ENCODE data around the gene CNPY1. TPM values are rescaled to one million over a fixed set of nuclear protein-coding genes. Genes with fewer than 3 reads are reported as not detected.

Gene CNPY1
- total RNA-seq, 1 experiment from 2014 or later = not detected

DNA sequence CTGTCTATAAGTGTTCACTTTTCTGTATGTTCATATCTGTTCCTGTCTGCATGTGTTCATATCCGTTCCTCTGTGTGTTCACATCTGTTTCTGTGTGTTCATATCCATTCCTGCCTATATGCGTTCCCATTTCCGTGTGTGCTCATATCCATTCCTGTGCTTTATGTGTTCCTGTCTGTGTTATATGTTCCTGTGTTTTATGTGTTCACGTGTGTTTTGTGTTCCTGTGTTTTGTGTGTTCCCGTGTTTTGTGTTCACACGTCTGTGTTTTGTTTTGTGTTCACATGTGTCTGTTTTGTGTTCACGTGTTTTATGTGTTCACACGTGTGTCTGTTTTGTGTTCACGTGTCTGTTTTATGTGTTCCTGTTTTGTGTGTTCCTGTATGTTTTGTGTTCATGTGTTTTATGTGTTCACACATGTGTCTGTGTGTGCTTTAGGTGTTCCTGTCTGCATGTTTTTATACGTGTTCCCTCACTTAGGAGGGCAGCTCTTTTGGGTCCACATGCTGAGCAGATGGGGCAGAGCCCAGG lies 42.2 kb upstream of the CNPY1 start:
- DNase-seq = no peak
- H3K4me1 ChIP-seq (ENCODE audit: low read length) = no peaks in the 10 kb centered on the region
- H3K9me2 ChIP-seq (replicated peaks; ENCODE audit: insufficient read depth, low read length) = no peaks in the 10 kb centered on the region
- H4K20me1 ChIP-seq (ENCODE audit: insufficient read depth, low read depth, low read length) = no peaks in the 10 kb centered on the region
- H3K4me3 ChIP-seq (ENCODE audit: low read length) = no peak overlapping the region
- H3K27me3 ChIP-seq (ENCODE audit: low read length) = no peaks in the 10 kb centered on the region
- no peaks in the 10 kb centered on the region for H3K79me2 ChIP-seq (ENCODE audit: low read length)
- H3K27ac ChIP-seq (ENCODE audit: low read length) = no peak overlapping the region
- H3K4me2 ChIP-seq (ENCODE audit: low read depth, low read length, poor library complexity, severe bottlenecking) = no peak overlapping the region
- no peaks in the 10 kb centered on the region for H3K9me3 ChIP-seq (ENCODE audit: low read length)
- no peaks in the 10 kb centered on the region for H3K36me3 ChIP-seq (ENCODE audit: insufficient read depth, low read length)
- no peak overlapping the region for H2AFZ ChIP-seq (ENCODE audit: low read length)
- no peak overlapping the region for H3K9ac ChIP-seq (ENCODE audit: low read length)

DNA sequence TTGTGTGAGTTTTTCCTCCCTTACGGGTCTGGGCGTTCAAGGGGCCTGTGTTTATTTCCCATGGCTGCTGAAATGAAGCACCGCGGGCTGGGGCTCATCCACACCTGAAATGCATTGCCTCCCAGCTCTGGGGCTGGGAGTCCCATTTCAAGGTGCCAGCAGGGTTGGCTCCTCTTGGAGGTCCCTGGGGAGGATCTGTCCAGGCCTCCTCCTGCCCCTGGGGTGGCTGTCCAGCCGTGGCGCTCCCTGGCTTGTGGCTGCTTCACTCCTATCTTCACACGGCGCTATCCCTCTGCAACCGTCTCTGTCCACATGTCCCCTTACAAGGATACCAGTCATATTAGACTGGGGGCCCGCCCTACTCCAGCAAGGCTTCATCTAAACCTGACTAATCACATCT lies 41.1 kb upstream of the CNPY1 start:
- no peak overlapping the region for H3K4me3 ChIP-seq (ENCODE audit: low read length)
- H3K9me2 ChIP-seq (replicated peaks; ENCODE audit: insufficient read depth, low read length) = no peaks in the 10 kb centered on the region
- DNase-seq = no peak
- no peak overlapping the region for H3K9ac ChIP-seq (ENCODE audit: low read length)
- no peak overlapping the region for H2AFZ ChIP-seq (ENCODE audit: low read length)
- no peak overlapping the region for H3K4me2 ChIP-seq (ENCODE audit: low read depth, low read length, poor library complexity, severe bottlenecking)
- no peaks in the 10 kb centered on the region for H4K20me1 ChIP-seq (ENCODE audit: insufficient read depth, low read depth, low read length)
- no peaks in the 10 kb centered on the region for H3K27me3 ChIP-seq (ENCODE audit: low read length)
- H3K9me3 ChIP-seq (ENCODE audit: low read length) = no peaks in the 10 kb centered on the region
- no peaks in the 10 kb centered on the region for H3K79me2 ChIP-seq (ENCODE audit: low read length)
- H3K36me3 ChIP-seq (ENCODE audit: insufficient read depth, low read length) = no peaks in the 10 kb centered on the region
- no peak overlapping the region for H3K27ac ChIP-seq (ENCODE audit: low read length)
- H3K4me1 ChIP-seq (ENCODE audit: low read length) = no peaks in the 10 kb centered on the region

DNA sequence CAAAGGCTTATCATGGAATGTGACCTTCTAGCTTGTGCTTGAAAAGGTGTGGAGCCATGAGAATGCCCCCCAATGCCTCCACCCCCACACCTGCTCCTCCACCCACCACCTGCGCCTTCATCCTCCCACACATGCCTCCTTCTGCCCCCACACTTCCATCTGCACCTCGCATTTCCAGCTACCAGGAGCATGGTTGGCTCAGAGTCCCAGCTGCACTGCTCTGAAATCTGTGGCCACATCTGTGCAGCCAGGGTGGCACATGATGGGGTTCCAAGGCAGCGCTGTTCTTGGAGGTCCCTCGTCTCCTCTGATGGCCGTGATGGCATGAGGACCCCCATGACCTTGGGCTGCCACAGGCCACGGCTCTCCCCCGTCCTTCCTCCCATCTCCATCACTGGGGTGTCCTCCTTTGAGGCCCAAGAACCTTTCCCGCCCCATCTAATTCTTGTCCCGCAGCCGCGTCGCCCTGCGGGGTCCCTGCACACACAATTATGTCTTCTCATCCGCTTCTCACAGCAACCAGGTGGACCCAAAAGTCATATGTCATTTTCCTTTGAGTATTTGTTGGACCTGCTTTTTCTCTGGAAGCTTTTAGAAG lies 40.6 kb upstream of the CNPY1 start:
- Histone ChIP-seq H3K4me3 (ENCODE audit: low read length) (no peak overlapping the region), H3K4me1 (ENCODE audit: low read length) (no peaks in the 10 kb centered on the region), H4K20me1 (ENCODE audit: insufficient read depth, low read depth, low read length) (no peaks in the 10 kb centered on the region), H3K4me2 (ENCODE audit: low read depth, low read length, poor library complexity, severe bottlenecking) (no peak overlapping the region), H3K9me3 (ENCODE audit: low read length) (no peaks in the 10 kb centered on the region), H3K79me2 (ENCODE audit: low read length) (no peaks in the 10 kb centered on the region), H3K9ac (ENCODE audit: low read length) (no peak overlapping the region), H3K27ac (ENCODE audit: low read length) (no peak overlapping the region), H3K9me2 (replicated peaks; ENCODE audit: insufficient read depth, low read length) (no peaks in the 10 kb centered on the region), H3K27me3 (ENCODE audit: low read length) (no peaks in the 10 kb centered on the region), H2AFZ (ENCODE audit: low read length) (no peak overlapping the region), H3K36me3 (ENCODE audit: insufficient read depth, low read length) (no peaks in the 10 kb centered on the region)
- DNase-seq = no peak

DNA sequence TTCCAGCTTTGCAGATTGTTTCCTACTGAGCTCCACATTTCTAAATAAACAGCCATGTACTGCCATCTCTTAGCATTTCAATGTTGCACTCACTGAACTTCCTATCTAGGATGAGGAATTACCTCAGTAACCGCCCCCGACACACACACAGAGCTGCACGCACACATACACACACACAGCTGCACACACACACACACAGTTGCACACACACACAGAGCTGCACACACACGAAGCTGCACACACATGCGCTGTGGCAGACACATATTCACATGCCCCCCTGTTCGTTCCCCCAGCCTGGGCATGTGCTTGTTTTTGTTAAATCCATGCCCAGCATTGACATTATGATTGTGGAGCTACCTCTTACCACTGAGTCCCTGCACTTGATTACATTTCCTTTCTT lies 39.6 kb upstream of the CNPY1 start:
- Histone ChIP-seq H2AFZ (ENCODE audit: low read length) (no peak overlapping the region), H3K4me1 (ENCODE audit: low read length) (no peaks in the 10 kb centered on the region), H3K27ac (ENCODE audit: low read length) (no peak overlapping the region), H4K20me1 (ENCODE audit: insufficient read depth, low read depth, low read length) (no peaks in the 10 kb centered on the region), H3K36me3 (ENCODE audit: insufficient read depth, low read length) (no peaks in the 10 kb centered on the region), H3K4me2 (ENCODE audit: low read depth, low read length, poor library complexity, severe bottlenecking) (no peak overlapping the region), H3K9me2 (replicated peaks; ENCODE audit: insufficient read depth, low read length) (no peaks in the 10 kb centered on the region), H3K79me2 (ENCODE audit: low read length) (no peaks in the 10 kb centered on the region), H3K27me3 (ENCODE audit: low read length) (no peaks in the 10 kb centered on the region), H3K9me3 (ENCODE audit: low read length) (no peaks in the 10 kb centered on the region), H3K4me3 (ENCODE audit: low read length) (no peak overlapping the region), H3K9ac (ENCODE audit: low read length) (no peak overlapping the region)
- DNase-seq = no peak

DNA sequence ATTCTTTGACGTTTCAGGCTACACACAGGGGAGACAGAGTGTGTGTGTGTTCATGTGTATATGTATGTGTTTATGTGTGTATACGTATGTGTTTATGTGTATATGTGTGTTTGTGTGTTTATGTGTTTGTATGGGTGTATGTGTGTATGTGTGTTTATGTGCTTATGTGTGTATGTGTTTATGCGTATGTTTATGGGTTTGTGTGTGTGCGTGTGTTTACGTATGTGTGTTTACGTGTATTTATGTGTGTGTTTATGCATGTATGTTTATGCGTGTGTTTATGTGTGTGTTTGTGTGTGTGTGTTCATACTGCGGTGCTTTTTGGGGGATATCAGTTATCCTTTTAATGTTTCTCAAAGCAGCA lies 39.2 kb upstream of the CNPY1 start:
- no peak overlapping the region for H3K4me3 ChIP-seq (ENCODE audit: low read length)
- H3K79me2 ChIP-seq (ENCODE audit: low read length) = no peaks in the 10 kb centered on the region
- H3K9ac ChIP-seq (ENCODE audit: low read length) = no peak overlapping the region
- H3K27me3 ChIP-seq (ENCODE audit: low read length) = no peaks in the 10 kb centered on the region
- no peak for DNase-seq
- H3K4me1 ChIP-seq (ENCODE audit: low read length) = no peaks in the 10 kb centered on the region
- no peak overlapping the region for H2AFZ ChIP-seq (ENCODE audit: low read length)
- H3K4me2 ChIP-seq (ENCODE audit: low read depth, low read length, poor library complexity, severe bottlenecking) = no peak overlapping the region
- no peaks in the 10 kb centered on the region for H3K9me2 ChIP-seq (replicated peaks; ENCODE audit: insufficient read depth, low read length)
- no peaks in the 10 kb centered on the region for H3K36me3 ChIP-seq (ENCODE audit: insufficient read depth, low read length)
- no peak overlapping the region for H3K27ac ChIP-seq (ENCODE audit: low read length)
- no peaks in the 10 kb centered on the region for H3K9me3 ChIP-seq (ENCODE audit: low read length)
- H4K20me1 ChIP-seq (ENCODE audit: insufficient read depth, low read depth, low read length) = no peaks in the 10 kb centered on the region

DNA sequence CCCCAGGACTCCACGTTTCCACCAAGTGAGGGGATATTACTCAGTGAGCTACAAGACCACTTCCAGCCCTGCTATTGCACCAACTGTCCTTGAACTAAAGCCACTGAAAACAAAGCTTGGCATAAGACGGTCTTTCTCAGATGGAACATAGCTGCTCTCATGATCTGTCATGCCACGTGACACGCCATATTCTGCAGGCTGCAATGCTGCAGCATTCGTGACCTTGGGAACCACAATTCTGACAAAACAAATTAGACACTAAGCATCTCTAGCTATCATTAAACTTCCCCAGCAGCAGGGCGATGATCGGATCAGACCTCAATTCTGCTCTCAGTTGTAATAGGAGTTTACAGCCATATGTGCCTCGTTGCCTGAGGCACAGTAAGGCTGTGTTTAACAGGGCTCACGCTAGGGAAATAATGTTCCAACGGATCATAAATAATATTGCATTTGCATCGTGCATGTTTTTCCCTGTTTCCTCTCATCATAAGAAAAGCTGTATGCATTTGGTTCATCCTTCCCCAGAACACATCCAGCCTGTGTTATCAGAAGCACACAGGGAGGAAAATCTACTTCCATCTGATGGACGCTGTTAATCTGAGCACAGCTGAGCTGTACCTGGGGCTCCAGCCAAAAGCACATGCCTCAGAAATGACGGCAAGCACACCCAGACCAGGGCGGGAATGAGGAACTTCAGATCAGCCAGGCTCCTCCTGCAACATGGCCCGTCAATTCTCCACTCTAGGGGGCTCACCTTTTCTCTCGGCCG lies 38.6 kb upstream of the CNPY1 start:
- Histone ChIP-seq H4K20me1 (ENCODE audit: insufficient read depth, low read depth, low read length) (no peaks in the 10 kb centered on the region), H3K4me3 (ENCODE audit: low read length) (no peak overlapping the region), H3K9ac (ENCODE audit: low read length) (no peak overlapping the region), H3K9me3 (ENCODE audit: low read length) (no peaks in the 10 kb centered on the region), H3K4me2 (ENCODE audit: low read depth, low read length, poor library complexity, severe bottlenecking) (no peak overlapping the region), H2AFZ (ENCODE audit: low read length) (no peak overlapping the region), H3K79me2 (ENCODE audit: low read length) (no peaks in the 10 kb centered on the region), H3K4me1 (ENCODE audit: low read length) (no peaks in the 10 kb centered on the region), H3K27me3 (ENCODE audit: low read length) (no peaks in the 10 kb centered on the region), H3K36me3 (ENCODE audit: insufficient read depth, low read length) (no peaks in the 10 kb centered on the region), H3K27ac (ENCODE audit: low read length) (no peak overlapping the region), H3K9me2 (replicated peaks; ENCODE audit: insufficient read depth, low read length) (no peaks in the 10 kb centered on the region)
- DNase-seq = no peak

DNA sequence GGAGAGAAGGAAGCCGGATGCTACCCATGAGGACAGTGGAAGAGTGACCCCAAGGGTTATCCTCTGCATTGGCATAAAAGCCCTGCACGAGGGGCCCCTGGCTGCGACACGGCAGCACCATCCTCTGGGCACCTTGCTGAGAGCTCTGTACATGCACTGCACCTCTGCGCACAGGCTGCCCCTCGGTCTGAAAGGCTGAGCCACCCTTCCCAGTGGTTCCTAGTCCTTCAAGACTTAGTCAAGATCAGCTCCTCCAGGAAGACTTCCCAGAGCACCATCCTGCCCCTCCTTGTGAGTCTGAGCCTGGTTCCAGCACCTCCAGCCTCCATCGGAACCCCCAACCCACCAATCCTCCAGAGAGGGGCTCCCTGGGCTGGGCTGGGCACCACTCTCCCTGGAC lies 37.9 kb upstream of the CNPY1 start:
- no peaks in the 10 kb centered on the region for H3K36me3 ChIP-seq (ENCODE audit: insufficient read depth, low read length)
- H3K4me2 ChIP-seq (ENCODE audit: low read depth, low read length, poor library complexity, severe bottlenecking) = no peak overlapping the region
- H3K4me1 ChIP-seq (ENCODE audit: low read length) = no peaks in the 10 kb centered on the region
- H3K27ac ChIP-seq (ENCODE audit: low read length) = no peak overlapping the region
- no peaks in the 10 kb centered on the region for H3K9me2 ChIP-seq (replicated peaks; ENCODE audit: insufficient read depth, low read length)
- DNase-seq = no peak
- no peak overlapping the region for H3K4me3 ChIP-seq (ENCODE audit: low read length)
- no peak overlapping the region for H2AFZ ChIP-seq (ENCODE audit: low read length)
- H3K9ac ChIP-seq (ENCODE audit: low read length) = no peak overlapping the region
- H3K9me3 ChIP-seq (ENCODE audit: low read length) = no peaks in the 10 kb centered on the region
- H3K79me2 ChIP-seq (ENCODE audit: low read length) = no peaks in the 10 kb centered on the region
- H4K20me1 ChIP-seq (ENCODE audit: insufficient read depth, low read depth, low read length) = no peaks in the 10 kb centered on the region
- no peaks in the 10 kb centered on the region for H3K27me3 ChIP-seq (ENCODE audit: low read length)

DNA sequence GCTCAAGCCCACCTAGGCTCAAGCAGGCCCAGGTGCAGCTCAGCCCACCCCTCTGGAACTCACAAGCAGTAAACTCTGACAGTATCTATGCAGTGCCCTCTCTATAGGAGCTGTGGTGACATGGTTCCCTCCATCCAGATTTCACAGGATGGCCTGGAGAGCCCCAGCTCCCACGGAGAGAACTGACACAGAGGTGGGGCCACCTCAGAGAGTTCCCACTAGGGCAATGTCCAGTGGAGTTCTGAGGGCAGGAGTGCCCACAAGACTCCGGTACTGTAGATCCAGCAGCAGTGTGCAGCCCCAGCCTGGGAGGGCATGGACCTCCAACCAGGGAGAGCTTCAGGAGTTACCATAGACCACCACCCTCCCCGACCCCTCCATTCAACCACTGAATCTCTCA lies 37.3 kb upstream of the CNPY1 start:
- H3K9me2 ChIP-seq (replicated peaks; ENCODE audit: insufficient read depth, low read length) = no peaks in the 10 kb centered on the region
- H3K27me3 ChIP-seq (ENCODE audit: low read length) = no peaks in the 10 kb centered on the region
- DNase-seq = no peak
- no peaks in the 10 kb centered on the region for H3K9me3 ChIP-seq (ENCODE audit: low read length)
- no peak overlapping the region for H3K27ac ChIP-seq (ENCODE audit: low read length)
- no peaks in the 10 kb centered on the region for H4K20me1 ChIP-seq (ENCODE audit: insufficient read depth, low read depth, low read length)
- H3K79me2 ChIP-seq (ENCODE audit: low read length) = no peaks in the 10 kb centered on the region
- H3K4me2 ChIP-seq (ENCODE audit: low read depth, low read length, poor library complexity, severe bottlenecking) = no peak overlapping the region
- H3K4me1 ChIP-seq (ENCODE audit: low read length) = no peaks in the 10 kb centered on the region
- no peaks in the 10 kb centered on the region for H3K36me3 ChIP-seq (ENCODE audit: insufficient read depth, low read length)
- no peak overlapping the region for H2AFZ ChIP-seq (ENCODE audit: low read length)
- H3K4me3 ChIP-seq (ENCODE audit: low read length) = no peak overlapping the region
- no peak overlapping the region for H3K9ac ChIP-seq (ENCODE audit: low read length)
